Kidney (tissue), 14 donors: ENCODE data around the gene TFDP1. TPM values are rescaled to one million over a fixed set of nuclear protein-coding genes. Genes with fewer than 3 reads are reported as not detected.

Experiments used
- DNase-seq, 5 donors: peaks; one replicate each; pipeline ENCODE4 v3.0.0-alpha.2; 2013 to 2020
- FAIRE-seq: peaks from 2 replicates; lab custom pipeline; 2012; peaks lifted over from hg19 to GRCh38; lab: Jason Lieb, UNC
- H3K27ac ChIP-seq, 2 donors: one replicate each; pipeline ENCODE4 v1.7.0; 2013; ENCODE audit warnings: low read depth in 2 of 2, low read length in 2 of 2, inconsistent platforms in 1 of 2
- H3K27me3 ChIP-seq: one replicate; pipeline ENCODE4 v1.7.1; 2013; ENCODE audit warnings: low read length, inconsistent platforms; ENCODE audit not compliant: control insufficient read depth, insufficient read depth
- H3K36me3 ChIP-seq, 3 donors: one replicate each; pipeline versions ENCODE4 v1.7.0 to v1.7.1; 2013; ENCODE audit warnings: low read length in 3 of 3, control low read depth in 1 of 3, inconsistent platforms in 1 of 3; ENCODE audit not compliant: insufficient read depth in 3 of 3, control insufficient read depth in 2 of 3
- H3K4me1 ChIP-seq, 3 donors: one replicate each; pipeline versions ENCODE4 v1.7.0 to v1.7.1; 2013; ENCODE audit warnings: low read length in 3 of 3, inconsistent platforms in 1 of 3, low read depth in 1 of 3; ENCODE audit not compliant: control insufficient read depth in 2 of 3, insufficient read depth in 2 of 3
- H3K4me3 ChIP-seq, 3 donors: one replicate each; pipeline versions ENCODE4 v1.7.0 to v1.8.1; 2013; ENCODE audit warnings: low read length in 3 of 3, control low read depth in 1 of 3, inconsistent platforms in 1 of 3
- H3K9ac ChIP-seq, 3 donors: one replicate each; pipeline versions ENCODE4 v1.7.0 to v1.7.1; 2013; ENCODE audit warnings: low read length in 3 of 3, control low read depth in 1 of 3, inconsistent platforms in 1 of 3
- H3K9me3 ChIP-seq, 3 donors: one replicate each; pipeline versions ENCODE4 v1.7.0 to v1.7.1; 2013; ENCODE audit warnings: low read length in 3 of 3, control low read depth in 1 of 3, inconsistent platforms in 1 of 3; ENCODE audit not compliant: control insufficient read depth in 2 of 3, insufficient read depth in 1 of 3
- intact Hi-C: fragments of 100-400 bp; cut with DNase I; formaldehyde crosslinking; loops from one replicate; pipeline ENCODE4 v1.11.1; 2022
- polyA plus RNA-seq: library from polyadenylated mRNA; stranded (reverse); fragments of 350-450 nt; fragmentation: Illumina TruSeq; extraction: RNeasy Lipid Tissue Mini Kit (QIAGEN cat#74804); gene quantifications from one replicate; pipeline ENCODE4 v1.2.3, GENCODE V29; 2014; ENCODE audit warnings: low read depth, low replicate concordance; ENCODE audit not compliant: insufficient read depth
- total RNA-seq: library from RNA; stranded (reverse); fragmentation: NEBNext Ultra II Directional; extraction: Animal tissue kit (Norgen Biotek cat#: 25700); gene quantifications from one replicate; pipeline ENCODE4 v1.2.1, GENCODE V29; 2021
- TF ChIP-seq, protein P1 (sequence below): IDR thresholded peaks from 3 replicates; pipeline ENCODE4 v1.5.1; 2012; ENCODE audit warnings: mild to moderate bottlenecking, moderate library complexity, borderline replicate concordance; ENCODE audit not compliant: insufficient read depth; ENCODE audit errors: extremely low read depth
- donor health status: control.
- donor health status: control.
- donor health status: control.
- donor health status: control.
- donor health status: control.
- donor health status: DM: yes; HTN: yes; CAD: no.
- donor health status: Normal renal cell carcinoma (clear cell type).

TFDP1 gene
- total and polyA plus RNA-seq, 2 donors from 2014 or later: 33.8 to 46.9 TPM

DNA sequence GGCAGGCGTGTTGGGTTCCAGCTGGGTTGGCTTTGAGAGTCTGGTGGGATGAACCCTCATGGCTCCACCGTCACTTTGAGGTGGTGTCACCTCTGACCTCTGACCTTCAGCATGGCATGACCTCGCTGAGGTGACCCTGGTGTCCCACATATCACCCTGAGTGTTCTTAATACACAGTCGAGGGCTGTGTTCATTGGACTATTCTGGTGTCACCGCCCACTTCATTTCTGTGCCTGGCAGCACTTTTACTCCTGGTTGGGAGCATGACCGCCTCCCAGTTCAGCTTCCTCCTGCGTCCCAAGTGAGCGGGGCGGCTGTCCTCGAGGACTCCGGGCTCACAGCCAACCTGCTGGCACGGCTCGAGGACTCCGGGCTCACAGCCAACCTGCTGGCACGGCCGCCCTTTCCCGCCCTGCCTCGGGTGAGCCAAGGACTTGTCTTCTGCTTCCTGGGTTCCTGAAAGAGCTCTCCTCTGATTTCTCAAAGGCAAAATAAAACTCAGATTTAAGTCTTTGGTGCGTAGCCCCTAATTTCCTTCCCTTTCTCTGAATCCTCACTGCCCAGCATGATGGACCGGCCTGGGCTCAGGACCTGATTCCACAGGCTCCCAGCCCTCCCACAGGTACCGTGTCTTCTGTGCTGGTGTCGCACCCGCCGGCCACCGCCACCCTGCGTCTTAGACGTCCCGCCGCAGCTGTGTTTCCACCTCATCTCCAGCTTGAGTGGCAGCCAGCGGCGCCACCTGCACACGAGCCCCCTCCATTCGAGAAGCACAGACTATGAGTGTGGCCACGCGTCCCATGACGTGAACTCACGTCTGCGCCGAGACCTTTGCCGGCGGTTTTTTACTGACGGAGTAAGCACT, 63.0 kb downstream of the TFDP1 start:
- FAIRE-seq: peak; percentile 90
- H3K4me1 ChIP-seq: peaks cover 5 to 12% (median 9%) of the 10 kb centered on the region in 3 donors

DNA sequence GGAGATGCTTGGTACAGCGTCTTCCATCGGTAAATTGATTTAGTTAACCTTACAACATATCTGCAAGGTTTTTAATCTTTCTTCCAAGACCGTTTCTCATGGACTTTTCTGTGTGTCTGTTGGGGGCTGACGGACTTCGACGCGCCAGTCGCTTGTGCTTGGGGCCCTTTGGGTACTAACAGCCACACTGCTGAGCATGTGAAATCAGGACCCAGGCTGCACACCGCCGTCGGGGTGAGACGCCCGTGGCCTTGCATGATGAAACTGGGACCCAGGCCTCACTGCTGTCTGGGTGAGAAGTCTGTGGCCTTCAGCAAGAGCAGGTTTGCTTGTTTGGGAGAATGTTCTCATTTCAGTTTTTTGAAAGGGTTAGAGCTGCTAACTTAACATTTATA, 63.7 kb downstream of the TFDP1 start:
- FAIRE-seq: no peak
- H3K9ac ChIP-seq: no peak overlapping the region
- H3K4me3 ChIP-seq: no peak overlapping the region
- H3K27ac ChIP-seq: peak overlapping the region in 1 of 2 donors; percentile 84
- intact Hi-C loops: no loop called here
- no peaks in the 10 kb centered on the region for H3K36me3 ChIP-seq
- no peaks in the 10 kb centered on the region for H3K27me3 ChIP-seq
- peaks cover 5 to 12% (median 9%) of the 10 kb centered on the region in 3 donors for H3K4me1 ChIP-seq
- no peaks in the 10 kb centered on the region for H3K9me3 ChIP-seq
- TF ChIP-seq, protein P1, sequence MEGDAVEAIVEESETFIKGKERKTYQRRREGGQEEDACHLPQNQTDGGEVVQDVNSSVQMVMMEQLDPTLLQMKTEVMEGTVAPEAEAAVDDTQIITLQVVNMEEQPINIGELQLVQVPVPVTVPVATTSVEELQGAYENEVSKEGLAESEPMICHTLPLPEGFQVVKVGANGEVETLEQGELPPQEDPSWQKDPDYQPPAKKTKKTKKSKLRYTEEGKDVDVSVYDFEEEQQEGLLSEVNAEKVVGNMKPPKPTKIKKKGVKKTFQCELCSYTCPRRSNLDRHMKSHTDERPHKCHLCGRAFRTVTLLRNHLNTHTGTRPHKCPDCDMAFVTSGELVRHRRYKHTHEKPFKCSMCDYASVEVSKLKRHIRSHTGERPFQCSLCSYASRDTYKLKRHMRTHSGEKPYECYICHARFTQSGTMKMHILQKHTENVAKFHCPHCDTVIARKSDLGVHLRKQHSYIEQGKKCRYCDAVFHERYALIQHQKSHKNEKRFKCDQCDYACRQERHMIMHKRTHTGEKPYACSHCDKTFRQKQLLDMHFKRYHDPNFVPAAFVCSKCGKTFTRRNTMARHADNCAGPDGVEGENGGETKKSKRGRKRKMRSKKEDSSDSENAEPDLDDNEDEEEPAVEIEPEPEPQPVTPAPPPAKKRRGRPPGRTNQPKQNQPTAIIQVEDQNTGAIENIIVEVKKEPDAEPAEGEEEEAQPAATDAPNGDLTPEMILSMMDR: no peak
- DNase-seq: peak in 1 of 5 donors; percentile 73

More for the DNA sequence above, 63.0 kb downstream of the TFDP1 start:
- intact Hi-C loops: no loop called here
- Histone ChIP-seq H3K9ac (no peak overlapping the region), H3K36me3 (no peaks in the 10 kb centered on the region), H3K27ac (peak overlapping the region; percentile 71 to 84), H3K4me3 (no peak overlapping the region), H3K27me3 (no peaks in the 10 kb centered on the region), H3K9me3 (no peaks in the 10 kb centered on the region)
- TF ChIP-seq, protein P1: no peak
- peak in 4 of 5 donors; percentile 22 to 96 (median 55) for DNase-seq

DNA sequence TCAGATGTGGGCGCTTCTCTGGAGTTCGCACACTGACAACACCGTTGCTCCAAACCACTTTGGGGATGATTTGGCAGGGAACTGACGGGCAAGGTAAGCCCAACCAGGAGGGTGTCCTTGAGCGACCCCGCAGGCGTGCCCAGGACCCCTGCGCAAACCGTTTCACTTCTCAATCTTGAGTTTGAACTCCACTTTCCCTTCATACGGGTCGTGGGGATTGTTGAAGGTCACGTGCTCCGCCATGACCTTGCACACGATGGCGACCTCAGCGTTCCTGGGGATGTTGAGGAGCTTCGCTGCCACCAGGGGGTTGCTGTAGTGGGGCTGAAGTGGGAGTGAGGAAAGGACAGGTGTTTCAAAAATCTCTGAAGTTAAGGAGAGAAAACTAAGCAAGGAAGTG, 64.7 kb downstream of the TFDP1 start:
- no peaks in the 10 kb centered on the region for H3K9me3 ChIP-seq
- TF ChIP-seq, protein P1: no peak

More for the DNA sequence above, 64.7 kb downstream of the TFDP1 start:
- Histone ChIP-seq H3K9ac (no peak overlapping the region), H3K36me3 (no peaks in the 10 kb centered on the region), H3K27ac (no peak overlapping the region), H3K4me3 (no peak overlapping the region), H3K4me1 (peaks cover 0 to 10% (median 7%) of the 10 kb centered on the region in 3 donors), H3K27me3 (no peaks in the 10 kb centered on the region)
- DNase-seq (peak in 2 of 5 donors; percentile 24 to 48), FAIRE-seq (no peak)
- intact Hi-C loops: no loop called here
